ENCODE results near the gene DNAH6.

DNA sequence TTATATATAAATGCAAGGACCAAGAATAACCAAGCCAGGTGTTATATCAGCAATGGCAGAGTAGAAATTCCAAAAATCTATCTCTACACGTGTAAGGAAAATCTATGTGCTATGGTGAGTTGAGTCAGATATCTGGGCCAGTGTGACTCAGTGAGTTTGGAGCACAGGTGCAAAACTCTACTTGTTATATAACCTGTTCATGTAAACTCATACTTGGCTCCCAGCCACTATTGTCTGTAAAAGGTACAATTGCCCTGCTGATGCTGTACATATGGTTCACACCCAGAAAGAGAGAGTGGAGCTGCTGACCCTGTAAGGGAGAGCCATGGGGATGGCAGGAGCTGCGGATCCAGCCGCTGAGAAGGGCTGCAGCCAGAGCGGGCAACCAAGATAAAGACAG is 252.5 kb downstream of the DNAH6 start:
- TF ChIP-seq, protein P1, sequence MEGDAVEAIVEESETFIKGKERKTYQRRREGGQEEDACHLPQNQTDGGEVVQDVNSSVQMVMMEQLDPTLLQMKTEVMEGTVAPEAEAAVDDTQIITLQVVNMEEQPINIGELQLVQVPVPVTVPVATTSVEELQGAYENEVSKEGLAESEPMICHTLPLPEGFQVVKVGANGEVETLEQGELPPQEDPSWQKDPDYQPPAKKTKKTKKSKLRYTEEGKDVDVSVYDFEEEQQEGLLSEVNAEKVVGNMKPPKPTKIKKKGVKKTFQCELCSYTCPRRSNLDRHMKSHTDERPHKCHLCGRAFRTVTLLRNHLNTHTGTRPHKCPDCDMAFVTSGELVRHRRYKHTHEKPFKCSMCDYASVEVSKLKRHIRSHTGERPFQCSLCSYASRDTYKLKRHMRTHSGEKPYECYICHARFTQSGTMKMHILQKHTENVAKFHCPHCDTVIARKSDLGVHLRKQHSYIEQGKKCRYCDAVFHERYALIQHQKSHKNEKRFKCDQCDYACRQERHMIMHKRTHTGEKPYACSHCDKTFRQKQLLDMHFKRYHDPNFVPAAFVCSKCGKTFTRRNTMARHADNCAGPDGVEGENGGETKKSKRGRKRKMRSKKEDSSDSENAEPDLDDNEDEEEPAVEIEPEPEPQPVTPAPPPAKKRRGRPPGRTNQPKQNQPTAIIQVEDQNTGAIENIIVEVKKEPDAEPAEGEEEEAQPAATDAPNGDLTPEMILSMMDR (IDR thresholded peaks at IDR 0.05; ENCODE audit: low read depth, low read length), result no peak
- no peak for TF ChIP-seq EZH2phosphoT487 (IDR thresholded peaks at IDR 0.05; ENCODE audit: low read depth)

All from OCI-LY3 (cell line).